SK-N-SH treated with all-trans-retinoic acid at 6 μM for 48 hours (cell line): Measurements from ENCODE around the gene NEXMIF.

ENCODE experiments used
- ATAC-seq: fragments of 200-7000 bp; cut with Tn5 transposase; 3 replicates; pipeline ENCODE4 v1.9.1; 2020; ENCODE audit warnings: mild to moderate bottlenecking, moderate library complexity
- ARNTL ChIP-seq: fragments of 450-650 bp; formaldehyde crosslinking; IDR thresholded peaks from 2 replicates; pipeline ENCODE4 v1.5.0; 2020; ENCODE audit warnings: low read depth, mild to moderate bottlenecking, moderate library complexity, borderline replicate concordance
- BACH2 ChIP-seq: fragments of 250-450 bp; sonication (Bioruptor Pico); IDR thresholded peaks from 2 replicates; pipeline ENCODE4 v1.9.0; 2021; ENCODE audit warnings: mild to moderate bottlenecking, borderline replicate concordance
- CSDC2 ChIP-seq: fragments of 250-450 bp; sonication (Bioruptor Pico); IDR thresholded peaks from 2 replicates; pipeline ENCODE4 v1.5.0; 2020; ENCODE audit warnings: mild to moderate bottlenecking, moderate library complexity
- CSRNP3 ChIP-seq: fragments of 250-450 bp; sonication (Bioruptor Pico); IDR thresholded peaks from 2 replicates; pipeline ENCODE4 v1.5.1; 2021; ENCODE audit warnings: mild to moderate bottlenecking, moderate library complexity
- ESRRG ChIP-seq: fragments of 250-450 bp; sonication (Bioruptor Pico); IDR thresholded peaks from 2 replicates; pipeline ENCODE4 v1.6.1; 2021; ENCODE audit warnings: mild to moderate bottlenecking
- ISL1 ChIP-seq: fragments of 250-450 bp; sonication (Bioruptor Pico); IDR thresholded peaks from 2 replicates; pipeline ENCODE4 v2.1.2; 2022; ENCODE audit warnings: mild to moderate bottlenecking, moderate library complexity
- OSR1 ChIP-seq: fragments of 250-450 bp; sonication (Bioruptor Pico); IDR thresholded peaks from 2 replicates; pipeline ENCODE4 v1.8.0; 2022; ENCODE audit warnings: moderate library complexity, mild to moderate bottlenecking, inconsistent platforms
- PATZ1 ChIP-seq: fragments of 250-450 bp; sonication (Bioruptor Pico); IDR thresholded peaks from 2 replicates; pipeline ENCODE4 v1.8.0; 2020; ENCODE audit warnings: mild to moderate bottlenecking, moderate library complexity, borderline replicate concordance
- POU6F1 ChIP-seq: fragments of 250-450 bp; sonication (Bioruptor Pico); IDR thresholded peaks from 2 replicates; pipeline ENCODE4 v1.8.0; 2021; ENCODE audit warnings: low read depth, mild to moderate bottlenecking, moderate library complexity, borderline replicate concordance
- PPARA ChIP-seq: fragments of 250-450 bp; sonication (Bioruptor Pico); IDR thresholded peaks from 2 replicates; pipeline ENCODE4 v1.5.0; 2020; ENCODE audit warnings: mild to moderate bottlenecking, borderline replicate concordance
- RARB ChIP-seq: fragments of 250-450 bp; sonication (Bioruptor Pico); IDR thresholded peaks from 2 replicates; pipeline ENCODE4 v1.8.0; 2021; ENCODE audit warnings: mild to moderate bottlenecking, moderate library complexity
- SNAI2 ChIP-seq: fragments of 250-450 bp; sonication (Bioruptor Pico); IDR thresholded peaks from 2 replicates; pipeline ENCODE4 v1.5.0; 2020; ENCODE audit warnings: mild to moderate bottlenecking, moderate library complexity
- TCF4 ChIP-seq: fragments of 250-450 bp; sonication (Bioruptor Pico); IDR thresholded peaks from 2 replicates; pipeline ENCODE4 v1.8.0; 2021; ENCODE audit warnings: mild to moderate bottlenecking, moderate library complexity, borderline replicate concordance
- TSHZ2 ChIP-seq: fragments of 250-450 bp; sonication (Bioruptor Pico); IDR thresholded peaks from 2 replicates; pipeline ENCODE4 v1.5.0; 2020; ENCODE audit warnings: mild to moderate bottlenecking, moderate library complexity
- ZC3H10 ChIP-seq: fragments of 250-450 bp; sonication (Bioruptor Pico); IDR thresholded peaks from 2 replicates; pipeline ENCODE4 v1.5.1; 2021; ENCODE audit warnings: mild to moderate bottlenecking, moderate library complexity
- ZFP3 ChIP-seq: fragments of 250-450 bp; sonication (Bioruptor Pico); IDR thresholded peaks from 2 replicates; pipeline ENCODE4 v1.5.0; 2020; ENCODE audit warnings: mild to moderate bottlenecking, moderate library complexity
- ZFP30 ChIP-seq: fragments of 450-650 bp; formaldehyde crosslinking; IDR thresholded peaks from 2 replicates; pipeline ENCODE4 v1.5.0; 2022; ENCODE audit warnings: mild to moderate bottlenecking, moderate library complexity
- ZNF565 ChIP-seq: fragments of 450-650 bp; formaldehyde crosslinking; conservative IDR thresholded peaks from 2 replicates; pipeline ENCODE4 v1.5.0; 2020; ENCODE audit warnings: low read depth, mild to moderate bottlenecking, moderate library complexity
- ZNF70 ChIP-seq: fragments of 450-650 bp; formaldehyde crosslinking; IDR thresholded peaks from 2 replicates; pipeline ENCODE4 v1.5.0; 2020; ENCODE audit warnings: mild to moderate bottlenecking, moderate library complexity
- ZNF8 ChIP-seq: fragments of 450-650 bp; formaldehyde crosslinking; IDR thresholded peaks from 2 replicates; pipeline ENCODE4 v1.5.0; 2020; ENCODE audit warnings: mild to moderate bottlenecking, moderate library complexity

Gene NEXMIF

GRCh38 chrX:74814681-74815080 is 110.6 kb downstream of the NEXMIF start:
- TF ChIP-seq OSR1 (CRISPR knock-in tag): no peak
- TF ChIP-seq ZNF8 (CRISPR knock-in tag): no peak
- TF ChIP-seq ARNTL (CRISPR knock-in tag): no peak
- TF ChIP-seq PATZ1 (CRISPR knock-in tag): no peak
- no peak for TF ChIP-seq POU6F1
- TF ChIP-seq ZFP3 (CRISPR knock-in tag): no peak
- no peak for TF ChIP-seq BACH2
- TF ChIP-seq SNAI2: no peak
- TF ChIP-seq TCF4 (CRISPR knock-in tag): no peak
- TF ChIP-seq ZNF70 (CRISPR knock-in tag): no peak
- no peak for ATAC-seq

- no peak for ATAC-seq
- no peak for TF ChIP-seq ESRRG
- TF ChIP-seq ARNTL (CRISPR knock-in tag): no peak
- TF ChIP-seq CSRNP3 (CRISPR knock-in tag): no peak
- TF ChIP-seq RARB (CRISPR knock-in tag): no peak
- TF ChIP-seq ZNF70 (CRISPR knock-in tag): no peak
- TF ChIP-seq ZFP30 (CRISPR knock-in tag): no peak
- TF ChIP-seq ZNF565 (CRISPR knock-in tag): no peak
- TF ChIP-seq, all 23 proteins: peak for 0
Measured at GRCh38 chrX:74804574-74804973, 120.7 kb downstream of the NEXMIF start.

- TF ChIP-seq ZNF8 (CRISPR knock-in tag) (no peak), PPARA (CRISPR knock-in tag) (no peak), ZNF70 (CRISPR knock-in tag) (no peak), ISL1 (no peak)
- no peak for ATAC-seq
Measured at GRCh38 chrX:74800062-74800461, 125.2 kb downstream of the NEXMIF start.

- TF ChIP-seq SNAI2 (no peak), TSHZ2 (CRISPR knock-in tag) (no peak), ZC3H10 (no peak), ISL1 (no peak), ARNTL (CRISPR knock-in tag) (no peak), PPARA (CRISPR knock-in tag) (no peak)
- TF ChIP-seq, all 23 proteins: peak for 0
- no peak for ATAC-seq
Measured at GRCh38 chrX:74797338-74797887, 127.8 kb downstream of the NEXMIF start.

- TF ChIP-seq CSDC2 (CRISPR knock-in tag) (no peak), ISL1 (no peak), ZC3H10 (no peak), TCF4 (CRISPR knock-in tag) (no peak)
- ATAC-seq: no peak
Measured at GRCh38 chrX:74788545-74789086, 136.6 kb downstream of the NEXMIF start.
